Lower leg skin (tissue), 4 donors: ENCODE measurements around the gene TBC1D19. TPM values are rescaled to one million over a fixed set of nuclear protein-coding genes. Genes with fewer than 3 reads are reported as not detected.

Experiments used
- DNase-seq, 2 donors: peaks; one replicate each; pipeline ENCODE4 v3.0.0-alpha.2; 2019; ENCODE audit warnings: low spot score in 2 of 2
- H3K4me3 ChIP-seq: fragments of 200-600 bp; sonication (generic); 2 replicates; pipeline ENCODE4 v1.5.1; 2017; ENCODE audit warnings: mild to moderate bottlenecking, low read depth; ENCODE audit not compliant: poor library complexity, severe bottlenecking
- CTCF ChIP-seq, 3 donors: fragments of 450-650 bp; IDR thresholded peaks; one replicate each; pipeline ENCODE4 v1.5.1; 2016; ENCODE audit warnings: antibody characterized with exemption in 3 of 3, mild to moderate bottlenecking in 3 of 3, moderate library complexity in 2 of 3
- POLR2A ChIP-seq, 2 donors: fragments of 450-650 bp; IDR thresholded peaks; one replicate each; pipeline ENCODE4 v1.6.1; 2016 to 2017; ENCODE audit warnings: antibody characterized with exemption in 2 of 2, mild to moderate bottlenecking in 1 of 2, moderate library complexity in 1 of 2
- WGBS, 2 donors: methylation state at CpG; one replicate each; pipeline ENCODE4 v1.1.5; 2018; 5-methylcytosine and 5-hydroxymethylcytosine counted together
- intact Hi-C: fragments of 100-400 bp; cut with DNase I; formaldehyde crosslinking; loops from one replicate; pipeline ENCODE4 v1.15.0; 2023; ENCODE audit warnings: low total_unique reads
- total RNA-seq, 4 donors: library from RNA; depleted of rRNA; stranded (reverse); fragments of >200 nt; gene quantifications; one replicate each; pipeline ENCODE4 v1.1.0, GENCODE V29; 2016

The TBC1D19 gene
- total RNA-seq, 4 donors from 2014 or later: 7.5 to 15.7 (median 9.0) TPM

GRCh38 chr4:26707342-26707741 lies 123.5 kb downstream of the TBC1D19 start:
- WGBS, 2 donors: 89 to 95% methylated on average over 1 of the region's 1 CpG
- intact Hi-C loops: no loop called here
- no peak for DNase-seq
- TF ChIP-seq CTCF (IDR thresholded peaks at IDR 0.05): no peak
- TF ChIP-seq POLR2A (IDR thresholded peaks at IDR 0.05): no peak
- H3K4me3 ChIP-seq: no peak overlapping the region

- no peak overlapping the region for H3K4me3 ChIP-seq
Observed at GRCh38 chr4:26709246-26709645, 125.4 kb downstream of the TBC1D19 start.

GRCh38 chr4:26713563-26714151 lies 129.8 kb downstream of the TBC1D19 start:
- no peak overlapping the region for H3K4me3 ChIP-seq
- intact Hi-C loops: no loop called here
- DNase-seq: no peak
- WGBS, 2 donors: 98 to 100% methylated on average over 2 of the region's 2 CpGs
- TF ChIP-seq POLR2A (IDR thresholded peaks at IDR 0.05) (no peak), CTCF (IDR thresholded peaks at IDR 0.05) (no peak)

More at GRCh38 chr4:26709246-26709645, 125.4 kb downstream of the TBC1D19 start:
- no peak for DNase-seq
- no peak for TF ChIP-seq CTCF (IDR thresholded peaks at IDR 0.05)
- TF ChIP-seq POLR2A (IDR thresholded peaks at IDR 0.05): no peak
- 83 to 86% methylated on average over 2 of the region's 2 CpGs for WGBS, 2 donors
- intact Hi-C loops: no loop called here

- 100% methylated on average over 1 of the region's 1 CpG for WGBS, 2 donors
- intact Hi-C loops: no loop called here
- no peak overlapping the region for H3K4me3 ChIP-seq
- TF ChIP-seq POLR2A (IDR thresholded peaks at IDR 0.05) (no peak), CTCF (IDR thresholded peaks at IDR 0.05) (no peak)
- no peak for DNase-seq
Observed at GRCh38 chr4:26715636-26716242, 131.9 kb downstream of the TBC1D19 start.

GRCh38 chr4:26717332-26717731 lies 133.4 kb downstream of the TBC1D19 start:
- DNase-seq: no peak
- TF ChIP-seq POLR2A (IDR thresholded peaks at IDR 0.05): no peak
- TF ChIP-seq CTCF (IDR thresholded peaks at IDR 0.05): no peak
- 57 to 70% methylated on average over 2 of the region's 2 CpGs for WGBS, 2 donors
- intact Hi-C loops: no loop called here
- H3K4me3 ChIP-seq: no peak overlapping the region
